ENCODE measurements around the gene RNF40.

Gene RNF40

DNA sequence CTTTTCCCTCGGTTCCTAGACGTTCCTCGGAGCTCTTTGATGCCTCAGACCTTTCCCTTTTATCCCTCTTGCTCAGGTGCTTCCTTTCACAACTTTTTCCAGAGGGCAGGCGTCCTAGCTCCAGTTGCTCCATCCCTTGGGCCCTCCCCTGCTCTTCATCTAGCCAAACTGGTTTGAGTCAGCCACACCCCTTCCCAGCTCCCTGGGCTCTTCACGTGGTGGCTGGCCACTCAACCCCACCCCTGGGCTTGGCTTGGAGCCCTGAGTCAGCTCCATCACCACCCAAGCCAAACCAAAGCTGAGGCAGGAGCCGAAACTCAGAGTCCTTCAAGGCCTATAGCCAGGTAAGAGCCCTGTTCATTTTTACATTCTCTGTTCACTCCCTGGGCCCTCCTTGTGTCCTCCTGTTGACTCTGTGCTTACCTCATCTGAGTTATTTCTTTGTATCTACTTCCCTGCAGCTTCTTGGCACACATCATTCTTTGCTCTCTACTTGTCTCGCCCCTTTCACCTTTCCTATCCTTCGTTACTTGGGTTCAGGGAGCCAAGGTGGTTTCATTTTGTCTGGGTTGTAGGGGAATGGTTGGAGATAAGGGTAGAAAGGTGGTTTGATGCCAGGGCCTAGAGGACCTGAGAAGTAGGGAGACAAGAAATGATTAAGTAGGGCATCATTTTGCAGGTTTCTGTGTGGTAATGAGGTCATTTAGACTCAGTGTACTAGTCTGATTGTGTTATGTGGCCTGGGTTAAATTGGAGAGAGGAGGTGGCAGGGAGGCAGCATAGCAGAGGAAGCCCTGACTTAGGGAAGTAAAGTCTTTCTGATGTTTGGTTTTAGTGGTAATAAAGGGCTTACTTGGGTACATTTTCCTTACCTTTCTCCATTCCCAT is 21.5 kb upstream of the RNF40 start:
- DNase-seq, result no peak

DNA sequence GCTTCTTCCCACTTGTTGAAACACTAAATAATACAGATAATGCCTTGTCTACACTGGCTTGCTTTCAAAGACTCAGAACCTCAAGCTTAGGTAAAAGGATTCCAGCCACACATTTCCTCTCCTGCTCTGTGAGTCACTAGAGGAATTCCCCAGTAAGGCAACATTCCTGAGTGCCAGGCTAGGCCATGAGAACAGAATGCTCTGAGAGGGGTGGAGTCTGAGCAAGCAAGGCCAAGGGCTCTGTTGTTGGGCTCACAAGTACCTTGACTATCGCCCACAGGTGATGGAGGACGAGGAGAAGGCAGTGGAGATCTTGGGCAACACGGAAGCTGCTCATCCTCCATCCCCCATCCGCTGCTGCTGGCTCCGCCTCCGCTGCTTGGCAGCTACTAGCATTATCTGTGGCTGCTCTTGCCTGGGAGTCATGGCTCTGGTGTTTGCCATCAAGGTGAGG is 20.6 kb upstream of the RNF40 start:
- no peak for DNase-seq

DNA sequence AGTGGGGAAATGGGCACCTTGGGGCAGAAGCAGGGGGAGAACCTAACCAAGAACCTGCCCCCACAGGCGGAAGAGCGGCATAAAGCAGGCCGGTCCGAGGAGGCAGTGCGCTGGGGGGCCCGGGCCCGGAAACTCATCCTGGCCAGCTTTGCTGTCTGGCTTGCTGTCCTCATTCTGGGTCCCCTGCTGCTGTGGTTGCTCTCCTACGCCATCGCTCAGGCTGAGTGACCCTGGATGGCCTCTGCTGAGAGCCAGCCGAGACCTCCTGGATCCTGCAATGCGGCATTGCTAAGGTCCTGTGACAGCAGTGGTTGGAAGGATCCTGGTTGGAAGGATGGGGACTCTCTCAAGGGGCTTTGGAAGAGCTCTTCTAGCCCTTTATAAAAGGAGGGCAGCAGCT is 18.4 kb upstream of the RNF40 start:
- no peak for DNase-seq

DNA sequence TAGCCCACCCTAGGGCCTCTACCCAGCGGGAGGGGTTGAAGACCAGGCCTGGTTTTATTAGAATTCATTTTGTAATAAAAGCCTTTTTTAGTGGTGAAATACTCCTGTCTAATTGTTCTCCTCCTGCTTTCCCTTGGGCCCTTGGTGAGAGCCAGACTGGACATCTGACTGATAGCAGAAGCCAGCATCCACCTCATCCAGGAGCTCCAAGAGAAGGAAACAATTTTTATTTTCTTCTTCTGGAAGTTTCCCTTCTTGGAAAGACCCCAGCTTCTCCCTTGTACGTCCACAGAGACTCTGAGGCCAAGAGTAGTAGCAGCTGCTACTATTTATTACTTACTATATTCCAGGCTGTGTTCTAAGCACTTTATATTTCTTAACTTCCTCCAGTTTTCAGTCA is 17.9 kb upstream of the RNF40 start:
- DNase-seq, result no peak

DNA sequence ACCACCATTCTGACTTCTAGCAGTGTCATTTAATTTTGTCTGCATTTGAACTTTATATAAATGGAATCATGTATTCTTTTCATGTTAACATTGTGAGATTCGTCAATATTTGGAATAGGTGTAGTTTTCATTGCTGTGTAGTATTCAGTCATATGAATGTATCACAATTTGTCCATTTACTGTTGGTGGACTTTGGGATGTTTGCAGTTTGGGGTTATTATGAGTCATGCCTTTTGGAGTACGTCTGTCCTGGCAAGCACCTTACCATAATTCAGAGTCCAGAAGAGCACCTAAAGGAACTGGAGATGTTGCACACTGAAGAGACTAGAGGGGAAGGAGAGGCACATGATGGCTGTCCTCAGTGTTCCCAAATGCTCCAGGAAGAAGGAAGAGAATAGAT is 17.0 kb upstream of the RNF40 start:
- no peak for DNase-seq

DNA sequence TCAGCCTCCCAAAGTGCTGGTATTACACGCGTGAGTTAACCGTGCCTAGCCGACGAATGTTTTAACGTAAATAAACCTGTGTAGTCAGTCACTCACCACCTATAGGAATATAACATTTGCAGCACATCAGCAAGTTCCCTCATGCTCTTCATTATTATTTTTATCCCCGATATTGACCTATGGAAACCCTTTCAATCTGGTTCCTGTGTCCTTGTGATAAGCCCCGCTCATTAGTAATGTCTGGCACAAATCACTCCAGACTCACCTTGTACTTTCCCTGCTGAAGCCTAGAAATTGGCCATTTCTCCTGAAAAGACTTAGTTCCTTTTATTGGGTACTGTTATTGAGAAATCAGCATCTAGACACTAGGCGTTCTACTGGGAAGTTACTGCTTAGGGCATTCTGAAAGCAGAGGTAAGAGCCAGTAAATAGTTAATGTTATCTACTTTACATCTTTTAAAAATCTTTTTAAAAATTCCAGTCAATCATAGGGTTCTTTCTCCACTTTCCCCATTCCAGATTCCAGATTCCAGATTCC is 15.4 kb upstream of the RNF40 start:
- DNase-seq, result no peak

DNA sequence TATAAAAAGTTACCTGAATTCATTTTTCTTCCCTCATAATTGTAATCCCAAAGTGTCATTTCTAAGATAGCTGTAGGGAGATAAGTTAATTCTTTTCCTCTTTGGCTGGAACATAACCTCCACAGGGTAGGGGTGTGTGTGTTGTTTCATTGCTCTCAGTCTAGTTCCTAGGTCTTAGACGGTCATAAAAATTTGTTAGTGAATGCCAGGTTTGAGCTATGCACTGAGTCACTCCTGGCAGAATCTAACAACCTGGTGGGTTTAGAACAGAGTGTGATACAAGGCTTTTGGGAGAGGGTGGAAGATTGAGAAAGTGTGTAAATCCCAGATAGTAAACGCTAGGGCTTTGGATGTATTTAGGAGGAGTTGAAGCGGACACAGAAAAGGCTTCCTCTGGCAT is 14.8 kb upstream of the RNF40 start:
- DNase-seq, result no peak

DNA sequence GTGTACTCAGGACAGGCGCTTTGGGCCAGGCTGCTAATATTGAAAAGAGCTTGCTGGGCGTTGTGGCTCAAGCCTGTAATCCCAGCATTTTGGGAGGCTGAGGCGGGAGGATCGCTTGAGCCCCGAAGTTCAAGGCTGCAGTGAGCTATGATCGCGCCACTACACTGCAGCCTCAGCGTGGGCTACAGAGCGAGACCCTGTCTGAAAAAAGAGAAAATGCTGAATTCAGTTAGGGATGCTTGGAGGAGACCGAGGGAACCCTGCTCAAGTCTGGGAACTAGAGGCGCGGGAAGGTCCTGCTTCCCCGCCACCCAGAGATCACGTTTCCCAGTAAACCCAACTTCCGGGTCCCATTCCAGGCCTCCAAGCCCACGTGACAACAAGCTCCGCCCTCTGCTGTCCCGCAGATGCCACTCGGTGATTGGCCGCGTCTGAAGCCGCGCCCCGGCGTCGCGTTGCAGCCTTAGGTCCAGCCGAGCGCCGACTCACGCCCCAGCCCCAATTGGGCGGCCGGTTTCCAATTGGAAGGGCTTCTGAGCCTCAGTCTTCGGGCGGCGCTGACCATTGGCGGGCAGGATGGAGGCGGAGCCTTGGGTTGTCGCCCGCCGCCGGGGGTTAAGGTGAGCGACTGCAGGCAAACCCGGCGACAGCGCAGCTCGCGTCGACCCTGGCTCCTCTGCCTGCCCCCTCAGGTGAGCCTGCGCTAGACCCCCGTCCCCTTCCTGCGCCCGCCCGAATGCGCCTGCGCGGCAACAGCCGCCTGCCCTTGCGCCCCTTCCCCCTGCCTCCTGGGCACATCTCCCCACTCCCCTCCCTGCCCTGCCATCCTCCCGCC is 14.1 kb upstream of the RNF40 start, which contains the start of gene PHKG2:
PHKG2 (plus strand) TSS at position 627 of the 835 bp plus-strand sequence. CDS start 396 bp downstream, outside the sequence.
- peak; percentile 93 to 99 (median 94) for DNase-seq

DNA sequence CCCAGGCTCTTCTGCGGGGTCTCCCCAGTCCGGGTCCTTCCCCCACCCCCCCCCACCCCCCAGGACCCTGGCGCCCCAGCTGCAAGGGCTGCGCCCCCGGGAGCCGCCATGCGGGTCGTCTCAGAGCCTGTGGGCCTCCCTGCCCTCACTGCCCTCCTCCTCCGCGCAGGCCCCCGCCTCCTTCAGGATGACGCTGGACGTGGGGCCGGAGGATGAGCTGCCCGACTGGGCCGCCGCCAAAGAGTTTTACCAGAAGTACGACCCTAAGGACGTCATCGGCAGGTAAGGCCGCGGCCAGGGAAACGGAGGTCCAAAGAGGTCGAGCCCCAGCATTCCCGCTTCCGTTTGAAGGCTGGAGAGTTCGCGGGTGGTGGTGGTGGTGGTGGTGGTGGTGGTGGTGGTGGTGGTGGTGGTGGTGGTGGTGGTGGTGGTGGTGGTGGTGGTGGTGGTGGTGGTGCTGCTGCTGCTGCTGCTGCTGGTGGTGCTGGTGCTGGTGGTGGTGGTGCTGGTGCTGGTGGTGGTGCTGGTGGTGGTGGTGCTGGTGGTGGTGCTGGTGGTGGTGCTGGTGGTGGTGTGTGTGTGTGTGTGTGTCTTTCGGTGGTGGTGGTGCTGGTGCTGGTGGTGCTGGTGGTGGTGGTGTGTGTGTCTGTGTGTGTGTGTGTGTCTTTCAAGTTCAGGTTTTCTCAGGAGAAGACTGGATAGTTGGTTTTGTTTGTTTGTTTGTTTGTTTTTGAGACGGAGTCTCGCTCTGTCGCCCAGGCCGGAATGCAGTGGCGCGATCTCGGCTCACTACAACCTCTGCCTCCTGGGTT is 13.3 kb upstream of the RNF40 start:
- peak in 2 of 5 donors; percentile 16 to 23 for DNase-seq

DNA sequence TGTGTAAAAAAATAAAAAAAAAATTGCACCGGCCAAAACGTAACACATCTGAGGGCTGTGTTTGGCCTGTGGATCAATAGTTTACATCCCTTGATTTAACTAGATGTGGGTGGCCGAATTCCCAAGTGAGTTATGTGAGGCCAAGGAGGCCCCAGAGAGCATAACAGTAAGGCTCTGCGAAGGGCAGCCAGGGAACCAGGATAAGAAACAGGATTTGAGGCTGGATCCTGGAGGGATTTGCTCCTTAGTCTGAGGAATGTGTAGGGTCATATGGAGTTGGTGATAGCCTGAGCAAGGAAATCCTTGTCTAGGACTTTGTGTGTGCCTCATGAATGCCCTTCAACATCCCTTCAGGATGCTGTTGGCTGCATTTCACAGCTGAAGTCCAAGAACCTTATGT is 11.9 kb upstream of the RNF40 start:
- no peak for DNase-seq

DNA sequence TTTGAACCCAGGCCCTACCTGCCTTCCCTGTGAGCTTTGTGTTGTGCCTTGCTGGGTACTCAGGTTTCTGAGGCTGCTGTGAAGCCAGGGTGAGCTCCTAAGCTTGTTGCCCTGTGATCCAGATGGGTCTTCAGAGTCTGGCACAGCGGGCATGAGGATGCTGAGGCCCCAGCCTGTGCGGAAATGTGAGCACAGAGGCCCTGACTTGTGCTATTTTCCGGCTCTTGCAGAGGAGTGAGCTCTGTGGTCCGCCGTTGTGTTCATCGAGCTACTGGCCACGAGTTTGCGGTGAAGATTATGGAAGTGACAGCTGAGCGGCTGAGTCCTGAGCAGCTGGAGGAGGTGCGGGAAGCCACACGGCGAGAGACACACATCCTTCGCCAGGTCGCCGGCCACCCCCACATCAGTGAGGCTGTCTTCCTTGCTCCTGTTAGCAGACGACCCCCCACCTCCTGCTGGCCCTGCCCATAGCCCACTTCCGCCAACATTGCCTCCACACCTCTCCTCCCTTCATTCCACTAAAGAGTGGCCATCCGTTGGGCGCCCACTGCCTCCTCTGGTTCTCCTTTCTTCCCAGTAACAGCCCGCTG is 11.2 kb upstream of the RNF40 start:
- DNase-seq, result no peak

DNA sequence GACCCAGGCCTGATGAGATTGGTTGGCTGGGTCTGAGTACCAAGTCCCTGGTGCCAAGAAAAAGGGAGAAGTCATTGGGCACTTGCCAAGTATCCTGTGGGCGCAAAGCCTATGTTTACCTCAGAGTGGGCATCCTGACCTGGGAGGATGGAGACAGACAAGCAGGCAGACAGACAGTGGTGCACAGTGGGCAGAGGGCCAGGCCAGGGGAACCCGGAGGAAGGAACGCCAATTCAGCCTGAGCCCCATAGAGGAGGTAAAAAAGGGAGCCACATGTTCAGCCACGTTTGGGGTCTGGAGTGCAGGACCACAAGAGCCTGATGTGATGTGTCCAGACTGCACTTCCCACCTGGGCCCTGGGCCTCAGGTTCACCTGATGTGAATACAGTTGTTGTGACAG is 8.5 kb upstream of the RNF40 start:
- no peak for DNase-seq

DNA sequence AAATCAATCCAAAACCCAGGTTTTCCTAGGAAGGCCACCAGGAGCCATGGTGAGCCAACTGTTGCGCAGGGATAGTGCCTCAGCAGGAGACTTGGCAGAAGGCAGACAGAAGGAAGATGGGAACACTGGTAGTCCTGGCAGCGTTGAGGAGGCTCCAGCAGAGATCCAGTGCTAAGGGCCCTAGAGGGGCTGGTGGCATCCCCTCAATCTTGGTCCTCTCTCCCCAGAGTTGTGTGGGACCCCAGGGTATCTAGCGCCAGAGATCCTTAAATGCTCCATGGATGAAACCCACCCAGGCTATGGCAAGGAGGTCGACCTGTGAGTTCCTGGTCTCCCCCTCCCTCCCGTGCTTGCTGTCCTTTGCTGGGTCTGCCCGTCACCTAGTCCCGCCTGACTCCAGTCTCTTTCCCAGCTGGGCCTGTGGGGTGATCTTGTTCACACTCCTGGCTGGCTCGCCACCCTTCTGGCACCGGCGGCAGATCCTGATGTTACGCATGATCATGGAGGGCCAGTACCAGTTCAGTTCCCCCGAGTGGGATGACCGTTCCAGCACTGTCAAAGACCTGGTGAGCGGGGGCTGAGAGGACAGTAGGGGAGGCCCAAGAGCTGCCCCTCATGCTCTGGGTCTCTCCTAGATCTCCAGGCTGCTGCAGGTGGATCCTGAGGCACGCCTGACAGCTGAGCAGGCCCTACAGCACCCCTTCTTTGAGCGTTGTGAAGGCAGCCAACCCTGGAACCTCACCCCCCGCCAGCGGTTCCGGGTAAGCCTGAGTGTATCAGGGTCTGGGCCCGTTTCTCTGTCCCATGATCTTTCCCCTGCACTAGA is 6.0 kb upstream of the RNF40 start:
- DNase-seq, result no peak

DNA sequence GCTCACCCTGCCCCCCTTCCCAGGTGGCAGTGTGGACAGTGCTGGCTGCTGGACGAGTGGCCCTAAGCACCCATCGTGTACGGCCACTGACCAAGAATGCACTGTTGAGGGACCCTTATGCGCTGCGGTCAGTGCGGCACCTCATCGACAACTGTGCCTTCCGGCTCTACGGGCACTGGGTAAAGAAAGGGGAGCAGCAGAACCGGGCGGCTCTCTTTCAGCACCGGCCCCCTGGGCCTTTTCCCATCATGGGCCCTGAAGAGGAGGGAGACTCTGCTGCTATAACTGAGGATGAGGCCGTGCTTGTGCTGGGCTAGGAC is 5.4 kb upstream of the RNF40 start:
- no peak for DNase-seq

DNA sequence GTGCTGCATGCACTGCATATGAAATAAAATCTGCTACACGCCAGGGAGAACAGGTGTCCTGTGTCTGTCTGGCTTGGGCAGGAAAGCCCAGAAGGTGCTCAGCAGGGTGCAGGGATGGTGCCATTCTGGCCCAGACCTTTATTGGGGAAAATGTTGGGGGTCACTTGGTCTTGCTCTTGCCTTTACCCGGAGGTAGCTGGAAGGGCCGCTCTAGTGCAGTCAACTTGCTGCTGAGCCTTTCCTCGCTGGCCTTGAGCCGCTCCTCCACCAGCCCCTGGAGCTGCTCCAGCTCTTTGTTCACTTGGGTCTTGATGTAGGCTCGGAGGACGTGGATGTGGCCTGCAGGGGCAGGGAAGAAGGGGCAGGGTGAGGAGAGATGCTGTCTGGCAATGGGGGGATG is 4.8 kb upstream of the RNF40 start:
- no peak for DNase-seq

DNA sequence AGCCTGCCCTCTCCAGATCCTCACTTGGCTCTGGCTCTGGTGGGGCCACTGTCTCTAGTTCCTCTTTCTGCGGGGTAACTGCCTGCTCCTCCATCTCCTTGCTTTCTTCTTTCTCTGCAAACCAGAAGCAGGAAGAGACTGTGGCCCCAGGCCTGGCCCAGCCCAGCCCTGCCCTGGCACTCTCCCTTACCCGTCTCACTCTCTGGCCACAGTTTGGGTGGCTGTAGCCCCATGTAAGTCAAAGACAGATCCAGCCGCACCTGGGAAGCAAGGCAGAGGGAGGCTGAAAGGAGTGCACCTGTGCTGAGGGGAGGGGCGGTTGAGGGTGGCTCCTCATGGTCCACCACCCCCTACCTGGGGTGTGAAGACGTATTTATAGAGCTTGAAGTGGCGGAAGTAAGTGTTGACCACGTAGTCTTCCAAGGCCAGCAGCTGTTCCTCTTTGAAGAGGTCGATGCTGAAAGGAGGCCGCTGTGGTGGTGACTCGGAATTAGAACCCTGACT is 3.1 kb upstream of the RNF40 start:
- no peak for DNase-seq

DNA sequence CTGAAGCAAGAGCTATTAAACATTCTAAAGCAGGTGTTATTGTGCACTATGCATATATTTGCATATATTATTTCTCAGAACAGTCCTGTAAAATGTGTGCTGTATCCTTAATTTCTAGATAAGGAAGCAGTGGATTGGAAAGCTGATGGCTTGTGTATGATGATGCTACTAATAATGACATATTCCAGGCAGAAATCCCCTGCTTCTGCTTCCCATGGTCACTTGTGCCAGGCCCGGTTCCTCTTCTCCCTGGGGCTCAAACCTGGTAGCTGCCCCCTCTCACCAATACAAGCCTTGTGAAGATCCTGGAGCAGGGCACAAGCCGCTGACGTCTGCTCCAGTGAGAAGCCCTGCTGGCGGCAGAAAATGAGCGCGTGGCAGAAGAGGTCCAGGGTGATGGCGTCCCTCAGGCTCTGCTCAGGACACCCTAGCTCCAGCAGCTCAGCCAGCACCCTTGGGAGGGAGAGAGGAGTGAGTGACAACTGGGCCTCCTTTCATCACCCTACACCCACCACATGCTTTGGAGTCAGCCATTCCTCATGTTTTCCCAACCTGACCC is 2.0 kb upstream of the RNF40 start:
- DNase-seq, result no peak

DNA sequence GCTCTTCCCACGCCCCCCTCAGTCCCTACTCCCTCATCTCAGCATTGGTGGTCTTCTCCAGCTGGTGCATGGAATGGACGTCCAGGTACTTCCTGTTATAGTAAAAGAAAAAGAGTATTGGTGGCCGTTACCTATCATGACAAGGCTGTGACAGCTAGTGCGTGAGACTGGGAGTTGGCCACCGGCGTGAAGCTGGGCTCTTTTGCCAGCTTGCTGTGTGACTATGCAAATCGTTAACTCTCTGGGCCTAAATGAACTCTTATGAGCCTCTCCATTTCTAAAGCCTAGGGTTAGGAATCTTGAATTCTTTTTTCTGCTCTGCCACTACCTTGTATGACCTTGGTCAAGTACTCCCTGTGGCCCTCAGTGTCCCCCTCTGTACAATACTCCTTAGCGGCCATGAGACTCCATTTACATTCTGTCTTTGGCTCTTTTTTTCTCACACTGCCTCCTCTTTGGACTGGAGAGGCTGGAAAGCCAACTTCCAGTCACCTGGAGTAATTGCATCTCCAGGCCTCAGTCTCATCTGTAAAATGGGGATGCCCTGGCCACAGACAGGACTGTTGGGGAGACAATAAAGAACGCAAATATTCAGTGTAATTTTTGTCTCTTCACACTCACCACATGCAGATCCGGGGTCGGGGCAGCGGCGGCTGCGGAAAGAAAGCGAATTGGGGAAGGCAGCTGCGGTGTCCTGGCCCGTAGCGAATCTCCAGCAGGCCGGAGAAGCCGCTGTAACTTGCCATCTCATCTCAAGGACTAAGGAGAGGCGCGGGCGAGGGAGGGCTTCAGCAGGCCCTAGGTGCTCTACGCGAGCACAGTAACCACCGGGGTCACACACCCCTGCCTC is 1.3 kb upstream of the RNF40 start:
- no peak for DNase-seq

DNA sequence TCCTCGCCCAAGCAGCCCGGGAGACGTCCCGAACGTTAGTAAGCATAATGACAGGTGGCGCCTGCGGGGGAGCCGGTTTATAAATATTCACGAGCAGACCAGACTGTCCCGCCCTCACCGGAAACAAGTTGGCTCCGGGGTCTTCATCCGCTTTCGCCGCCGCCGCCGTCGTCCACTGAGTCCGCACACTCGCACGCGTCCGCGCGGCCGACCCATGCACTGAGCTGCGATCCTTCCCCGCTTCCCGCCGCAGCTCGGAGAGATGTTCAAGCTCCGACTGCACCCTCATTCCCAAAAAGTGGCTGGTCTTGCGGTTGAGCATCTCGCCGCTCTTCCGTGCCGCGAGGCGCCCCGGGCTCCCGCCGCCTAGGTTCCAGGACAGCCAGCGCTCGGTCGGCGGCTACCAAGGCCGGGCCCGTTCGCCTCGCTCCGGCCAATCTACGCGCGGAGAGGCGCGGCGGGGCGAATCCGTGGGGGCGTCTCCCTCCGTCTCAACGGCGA is 645 bp upstream of the RNF40 start:
- peak in 3 of 5 donors; percentile 17 to 46 (median 24) for DNase-seq

Measured in T-helper 1 cell (primary cell).